Tibial nerve (tissue), 4 donors: Measurements from ENCODE around the gene XYLT1. TPM values are rescaled to one million over a fixed set of nuclear protein-coding genes. Genes with fewer than 3 reads are reported as not detected.
A peak's percentile ranks its signal among the peaks of the same experiment; 100 is the strongest.

Experiments used
- DNase-seq, 2 donors: peaks; one replicate each; pipeline ENCODE4 v3.0.0-alpha.2; 2019; ENCODE audit warnings: low spot score in 2 of 2
- H3K27ac ChIP-seq, 4 donors: fragments of 200-600 bp; sonication (generic) in 3 of 4; one replicate each; pipeline ENCODE4 v1.5.1; 2017 to 2019; ENCODE audit warnings: mild to moderate bottlenecking in 1 of 4
- H3K27me3 ChIP-seq, 2 donors: fragments of 200-600 bp; sonication (generic) in 1 of 2; one replicate each; pipeline versions ENCODE4 v1.5.1 to v1.6.0; 2017 to 2019
- H3K36me3 ChIP-seq, 3 donors: fragments of 200-600 bp; sonication (generic); one replicate each; pipeline ENCODE4 v1.5.1; 2018 to 2019
- H3K4me1 ChIP-seq, 4 donors: fragments of 200-600 bp; sonication (generic) in 3 of 4; one replicate each; pipeline ENCODE4 v1.5.1; 2017 to 2019
- H3K4me3 ChIP-seq, 4 donors: fragments of 200-600 bp; sonication (generic) in 3 of 4; one replicate each; pipeline ENCODE4 v1.5.1; 2017 to 2019; ENCODE audit warnings: mild to moderate bottlenecking in 1 of 4, moderate library complexity in 1 of 4
- H3K9me3 ChIP-seq, 4 donors: fragments of 200-600 bp; sonication (generic) in 3 of 4; one replicate each; pipeline ENCODE4 v1.5.1; 2017 to 2019
- CTCF ChIP-seq, 5 experiments: fragments of 200-600 bp in 3 of 5; fragments of 450-650 bp in 2 of 5; sonication (generic) in 3 of 5; IDR thresholded peaks; one replicate each; pipeline ENCODE4 v1.5.1; 2016 to 2019; ENCODE audit warnings: antibody characterized with exemption in 5 of 5, mild to moderate bottlenecking in 3 of 5, moderate library complexity in 2 of 5
- EP300 ChIP-seq, 2 donors: sonication (generic); formaldehyde crosslinking; IDR thresholded peaks; one replicate each; pipeline ENCODE4 v1.6.1; 2017; ENCODE audit warnings: antibody characterized with exemption in 2 of 2, mild to moderate bottlenecking in 1 of 2
- POLR2A ChIP-seq, 2 donors: fragments of 450-650 bp; IDR thresholded peaks; one replicate each; pipeline ENCODE4 v1.6.1; 2017; ENCODE audit warnings: antibody characterized with exemption in 2 of 2, mild to moderate bottlenecking in 2 of 2, moderate library complexity in 2 of 2
- WGBS, 2 donors: methylation state at CpG; one replicate each; pipeline ENCODE4 v1.1.5; 2018; 5-methylcytosine and 5-hydroxymethylcytosine counted together
- total RNA-seq, 4 donors: library from RNA; depleted of rRNA; stranded (reverse); fragments of >200 nt; gene quantifications; one replicate each; pipeline ENCODE4 v1.1.0, GENCODE V29; 2016

The XYLT1 gene
- total RNA-seq, 4 donors from 2014 or later, result 13.8 to 23.1 (median 14.8) TPM

- peak in 1 of 2 donors; percentile 20 for DNase-seq
- no peak for TF ChIP-seq POLR2A (IDR thresholded peaks at IDR 0.05)
- TF ChIP-seq EP300 (IDR thresholded peaks at IDR 0.05), result peak in 1 of 2 donors; percentile 43
- no peak for TF ChIP-seq CTCF (IDR thresholded peaks at IDR 0.05)
- peaks cover 0 to 5% (median 0%) of the 10 kb centered on the region in 3 donors for H3K36me3 ChIP-seq
- H3K9me3 ChIP-seq, result no peaks in the 10 kb centered on the region
- no peaks in the 10 kb centered on the region for H3K27me3 ChIP-seq
- H3K27ac ChIP-seq, result no peak overlapping the region
- peaks cover 0 to 26% (median 10%) of the 10 kb centered on the region in 4 donors for H3K4me1 ChIP-seq
- no peak overlapping the region for H3K4me3 ChIP-seq
- 70 to 73% methylated on average over 12 of the region's 12 CpGs for WGBS, 2 donors
These were observed 247.8 kb downstream of the XYLT1 start for GRCh38 chr16:17222871-17223401.

- DNase-seq, result no peak
- H3K36me3 ChIP-seq, result peaks cover 0 to 9% (median 0%) of the 10 kb centered on the region in 3 donors
- TF ChIP-seq EP300 (IDR thresholded peaks at IDR 0.05), result no peak
- TF ChIP-seq CTCF (IDR thresholded peaks at IDR 0.05), result no peak
- no peak for TF ChIP-seq POLR2A (IDR thresholded peaks at IDR 0.05)
- H3K4me1 ChIP-seq, result peaks cover 0 to 12% (median 5%) of the 10 kb centered on the region in 4 donors
- H3K27me3 ChIP-seq, result no peaks in the 10 kb centered on the region
- WGBS, 2 donors, result 67 to 75% methylated on average over 2 of the region's 2 CpGs
- no peaks in the 10 kb centered on the region for H3K9me3 ChIP-seq
- H3K27ac ChIP-seq, result no peak overlapping the region
- H3K4me3 ChIP-seq, result no peak overlapping the region
These were observed 250.8 kb downstream of the XYLT1 start for GRCh38 chr16:17219991-17220390.

- 41 to 42% methylated on average over 8 of the region's 8 CpGs for WGBS, 2 donors
- no peaks in the 10 kb centered on the region for H3K4me1 ChIP-seq
- TF ChIP-seq EP300 (IDR thresholded peaks at IDR 0.05) (no peak), POLR2A (IDR thresholded peaks at IDR 0.05) (no peak), CTCF (IDR thresholded peaks at IDR 0.05) (no peak)
- H3K4me3 ChIP-seq, result no peak overlapping the region
- H3K27ac ChIP-seq, result no peak overlapping the region
- no peak for DNase-seq
- no peaks in the 10 kb centered on the region for H3K27me3 ChIP-seq
- H3K9me3 ChIP-seq, result peaks cover 0 to 11% (median 0%) of the 10 kb centered on the region in 4 donors
- H3K36me3 ChIP-seq, result peaks cover 0 to 18% (median 0%) of the 10 kb centered on the region in 3 donors
These were observed 254.8 kb downstream of the XYLT1 start for GRCh38 chr16:17215936-17216335.

GRCh38 chr16:17215306-17215705 is 255.5 kb downstream of the XYLT1 start:
- Histone ChIP-seq H3K27me3 (no peaks in the 10 kb centered on the region), H3K9me3 (peaks cover 0 to 11% (median 0%) of the 10 kb centered on the region in 4 donors), H3K4me3 (no peak overlapping the region), H3K36me3 (peaks cover 0 to 18% (median 0%) of the 10 kb centered on the region in 3 donors), H3K27ac (no peak overlapping the region), H3K4me1 (no peaks in the 10 kb centered on the region)
- DNase-seq, result no peak
- 72 to 85% methylated on average over 2 of the region's 2 CpGs for WGBS, 2 donors
- no peak for TF ChIP-seq POLR2A (IDR thresholded peaks at IDR 0.05)
- TF ChIP-seq EP300 (IDR thresholded peaks at IDR 0.05), result no peak
- TF ChIP-seq CTCF (IDR thresholded peaks at IDR 0.05), result no peak

GRCh38 chr16:17213974-17214373 is 256.8 kb downstream of the XYLT1 start:
- 94 to 98% methylated on average over 3 of the region's 3 CpGs for WGBS, 2 donors

More at GRCh38 chr16:17213974-17214373, 256.8 kb downstream of the XYLT1 start:
- Histone ChIP-seq H3K9me3 (peaks cover 0 to 11% (median 0%) of the 10 kb centered on the region in 4 donors), H3K27me3 (no peaks in the 10 kb centered on the region), H3K4me1 (no peaks in the 10 kb centered on the region), H3K4me3 (no peak overlapping the region), H3K36me3 (peaks cover 0 to 18% (median 0%) of the 10 kb centered on the region in 3 donors), H3K27ac (no peak overlapping the region)
- no peak for DNase-seq
- no peak for TF ChIP-seq POLR2A (IDR thresholded peaks at IDR 0.05)
- TF ChIP-seq EP300 (IDR thresholded peaks at IDR 0.05), result no peak
- TF ChIP-seq CTCF (IDR thresholded peaks at IDR 0.05), result no peak
